ENCODE results near the gene ELMO1.

The ELMO1 gene

DNA sequence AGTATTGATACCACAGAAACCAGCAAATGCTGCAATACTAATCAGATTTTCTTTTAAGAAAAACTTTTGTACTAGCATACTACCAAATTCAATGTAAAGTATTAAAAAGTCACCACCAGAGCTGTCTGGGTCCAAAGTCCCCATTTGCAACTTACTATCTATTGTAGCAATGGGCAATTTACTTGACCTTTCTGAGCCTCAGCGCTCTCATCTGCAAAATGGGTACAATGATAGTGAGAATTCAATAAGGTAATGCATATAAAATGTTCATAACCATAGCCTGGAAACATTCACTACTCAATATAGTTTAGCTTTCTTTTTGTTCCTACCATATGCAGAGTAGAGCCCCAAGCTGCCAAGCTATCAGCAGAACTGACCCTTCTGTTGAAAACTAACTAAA, 337.2 kb downstream of the ELMO1 start:
- no peak for ATAC-seq (ENCODE audit: insufficient read depth, low read depth)
- peaks cover 12% of the 10 kb centered on the region; the same call in 1 of the 2 replicates for H3K36me3 ChIP-seq (ENCODE audit: insufficient read depth, low read length)

GRCh38 chr7:37110660-37111424, 337.8 kb downstream of the ELMO1 start:
- Histone ChIP-seq H3K9me3 (ENCODE audit: insufficient read depth, low read length, severe bottlenecking) (no peaks in the 10 kb centered on the region), H3K79me2 (ENCODE audit: insufficient read depth, low read length) (no peaks in the 10 kb centered on the region), H3K4me1 (ENCODE audit: insufficient read depth, low read length) (0 out of 2 replicates have a peak, but pooled peaks cover 4% of the 10 kb centered on the region), H3K27ac (ENCODE audit: low read length) (no peak overlapping the region), H3K4me3 (ENCODE audit: low read depth in 1 of 2, low read length in 2 of 2) (no peak overlapping the region), H3K36me3 (ENCODE audit: insufficient read depth, low read length) (peaks cover 12% of the 10 kb centered on the region; the same call in 1 of the 2 replicates), H3K27me3 (ENCODE audit: insufficient read depth, low read length, poor library complexity) (no peaks in the 10 kb centered on the region), H4K20me1 (ENCODE audit: insufficient read depth, low read length) (no peaks in the 10 kb centered on the region), H3K4me2 (ENCODE audit: insufficient read depth, low read length) (no peak overlapping the region), H3K9ac (ENCODE audit: low read depth, low read length) (no peak overlapping the region), H2AFZ (ENCODE audit: low read depth, low read length) (no peak overlapping the region)
- ATAC-seq (ENCODE audit: insufficient read depth, low read depth) = no peak
- no peak for DNase-seq
- TF ChIP-seq EZH2 (IDR thresholded peaks at IDR 0.05; ENCODE audit: borderline replicate concordance, low read depth, low read length, severe bottlenecking) (no peak), CTCF (IDR thresholded peaks at IDR 0.05; ENCODE audit: borderline replicate concordance, extremely low read depth, low read length, poor library complexity, severe bottlenecking) (no peak)

More for the DNA sequence above, 337.2 kb downstream of the ELMO1 start:
- peaks cover 9% of the 10 kb centered on the region for H3K4me1 ChIP-seq (ENCODE audit: insufficient read depth, low read length)
- no peaks in the 10 kb centered on the region for H3K27me3 ChIP-seq (ENCODE audit: insufficient read depth, low read length, poor library complexity)
- no peak overlapping the region for H3K9ac ChIP-seq (ENCODE audit: low read depth, low read length)
- no peaks in the 10 kb centered on the region for H3K79me2 ChIP-seq (ENCODE audit: insufficient read depth, low read length)
- no peaks in the 10 kb centered on the region for H3K9me3 ChIP-seq (ENCODE audit: insufficient read depth, low read length, severe bottlenecking)
- H3K4me2 ChIP-seq (ENCODE audit: insufficient read depth, low read length) = no peak overlapping the region
- H2AFZ ChIP-seq (ENCODE audit: low read depth, low read length) = no peak overlapping the region
- no peak for DNase-seq
- no peaks in the 10 kb centered on the region for H4K20me1 ChIP-seq (ENCODE audit: insufficient read depth, low read length)
- H3K4me3 ChIP-seq (ENCODE audit: low read depth in 1 of 2, low read length in 2 of 2) = no peak overlapping the region
- H3K27ac ChIP-seq (ENCODE audit: low read length) = no peak overlapping the region
- TF ChIP-seq CTCF (IDR thresholded peaks at IDR 0.05; ENCODE audit: borderline replicate concordance, extremely low read depth, low read length, poor library complexity, severe bottlenecking) = no peak
- TF ChIP-seq EZH2 (IDR thresholded peaks at IDR 0.05; ENCODE audit: borderline replicate concordance, low read depth, low read length, severe bottlenecking) = no peak

DNA sequence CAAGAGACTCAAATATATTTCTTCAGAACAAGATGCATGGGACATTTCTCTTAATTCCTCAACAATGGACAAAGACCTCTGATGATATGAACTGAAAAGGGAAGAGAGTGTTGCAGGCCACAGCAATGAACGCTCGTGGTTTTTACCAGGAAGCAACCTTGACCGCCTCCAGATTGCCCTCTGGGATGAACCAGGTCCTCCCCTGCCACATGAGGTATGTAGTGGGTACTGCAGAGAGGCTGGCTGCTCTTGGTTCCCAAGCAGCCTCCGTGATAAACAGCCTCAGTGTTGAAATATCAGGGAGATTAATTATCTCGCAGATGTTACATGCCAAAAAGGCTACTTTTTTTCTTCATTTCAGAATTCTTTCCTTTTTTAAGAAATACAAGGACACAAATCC, 338.8 kb downstream of the ELMO1 start:
- Histone ChIP-seq H3K9me3 (ENCODE audit: insufficient read depth, low read length, severe bottlenecking) (no peaks in the 10 kb centered on the region), H3K4me3 (ENCODE audit: low read depth in 1 of 2, low read length in 2 of 2) (no peak overlapping the region), H3K9ac (ENCODE audit: low read depth, low read length) (no peak overlapping the region), H3K27ac (ENCODE audit: low read length) (no peak overlapping the region), H3K27me3 (ENCODE audit: insufficient read depth, low read length, poor library complexity) (no peaks in the 10 kb centered on the region), H3K36me3 (ENCODE audit: insufficient read depth, low read length) (peaks cover 12% of the 10 kb centered on the region; the same call in 1 of the 2 replicates), H3K4me1 (ENCODE audit: insufficient read depth, low read length) (no peaks in the 10 kb centered on the region), H4K20me1 (ENCODE audit: insufficient read depth, low read length) (no peaks in the 10 kb centered on the region), H2AFZ (ENCODE audit: low read depth, low read length) (no peak overlapping the region), H3K79me2 (ENCODE audit: insufficient read depth, low read length) (no peaks in the 10 kb centered on the region), H3K4me2 (ENCODE audit: insufficient read depth, low read length) (no peak overlapping the region)
- DNase-seq (no peak), ATAC-seq (ENCODE audit: insufficient read depth, low read depth) (no peak)
- TF ChIP-seq EZH2 (IDR thresholded peaks at IDR 0.05; ENCODE audit: borderline replicate concordance, low read depth, low read length, severe bottlenecking) (no peak), CTCF (IDR thresholded peaks at IDR 0.05; ENCODE audit: borderline replicate concordance, extremely low read depth, low read length, poor library complexity, severe bottlenecking) (no peak)

Measured in DND-41 (cell line).